HG02981 (cell line): ENCODE measurements around the gene LRRC42.

Source experiments
- ATAC-seq: cut with Tn5 transposase; IDR thresholded peaks from one replicate; pipeline ENCODE4 v1.9.1; 2021; ENCODE audit warnings: mild to moderate bottlenecking, moderate library complexity; ENCODE audit not compliant: unreplicated experiment

Gene LRRC42

GRCh38 chr1:53942127-53942957, 3.8 kb upstream of the LRRC42 start:
- no peak for ATAC-seq

GRCh38 chr1:53943090-53943489, 3.1 kb upstream of the LRRC42 start:
- ATAC-seq, result no peak

- ATAC-seq, result no peak
Observed at GRCh38 chr1:53943490-53944043, 2.6 kb upstream of the LRRC42 start.

- ATAC-seq, result no peak
Observed at GRCh38 chr1:53944469-53945182, 1.5 kb upstream of the LRRC42 start.

- no peak for ATAC-seq
Observed at GRCh38 chr1:53945183-53945432, 1.0 kb upstream of the LRRC42 start.

GRCh38 chr1:53945433-53946251, 508 bp upstream of the LRRC42 start, which contains the start of gene IFT25:
Gene IFT25, minus strand, starts transcription at chr1:53945699. Its CDS starts 5,617 bp downstream, at chr1:53940082.
- ATAC-seq, result peak; percentile 63

- no peak for ATAC-seq
Observed at GRCh38 chr1:53947172-53947907, 1.2 kb downstream of the LRRC42 start.

GRCh38 chr1:53948291-53948690, 2.1 kb downstream of the LRRC42 start:
- no peak for ATAC-seq

- no peak for ATAC-seq
Observed at GRCh38 chr1:53949023-53949990, 3.2 kb downstream of the LRRC42 start.

- ATAC-seq, result no peak
Observed at GRCh38 chr1:53951697-53952096, 5.5 kb downstream of the LRRC42 start.

- ATAC-seq, result no peak
Observed at GRCh38 chr1:53954128-53954527, 8.0 kb downstream of the LRRC42 start.

GRCh38 chr1:53956308-53957168, 10.4 kb downstream of the LRRC42 start:
- ATAC-seq, result no peak

GRCh38 chr1:53957194-53957818, 11.2 kb downstream of the LRRC42 start:
- ATAC-seq, result no peak

- ATAC-seq, result no peak
Observed at GRCh38 chr1:53959664-53960250, 13.6 kb downstream of the LRRC42 start.

GRCh38 chr1:53962395-53962794, 16.2 kb downstream of the LRRC42 start:
- ATAC-seq, result no peak

GRCh38 chr1:53963460-53963859, 17.3 kb downstream of the LRRC42 start:
- ATAC-seq, result no peak

- ATAC-seq, result no peak
Observed at GRCh38 chr1:53964109-53964508, 18.0 kb downstream of the LRRC42 start.

GRCh38 chr1:53966794-53967193, 20.6 kb downstream of the LRRC42 start:
- no peak for ATAC-seq
